Brain microvascular endothelial cell (primary cell): Measurements from ENCODE around the gene CDH22.

Source experiments
- DNase-seq: peaks from one replicate; pipeline ENCODE4 v3.0.0-alpha.2; 2020
- H3K27ac ChIP-seq: fragments of 250-450 bp; sonication (Bioruptor Pico); 2 replicates; pipeline ENCODE4 v1.5.1; 2020; ENCODE audit warnings: mild to moderate bottlenecking, moderate library complexity
- H3K27me3 ChIP-seq: fragments of 250-450 bp; sonication (Bioruptor Pico); replicated peaks from 2 replicates; pipeline ENCODE4 v1.5.1; 2020; ENCODE audit warnings: mild to moderate bottlenecking
- H3K36me3 ChIP-seq: fragments of 250-450 bp; sonication (Bioruptor Pico); replicated peaks from 2 replicates; pipeline ENCODE4 v1.5.1; 2020; ENCODE audit warnings: mild to moderate bottlenecking
- H3K4me3 ChIP-seq: 2 replicates; pipeline ENCODE4 v1.5.1; 2011; ENCODE audit warnings: low read depth, mild to moderate bottlenecking, control low read depth, low read length, moderate library complexity
- CTCF ChIP-seq: IDR thresholded peaks from 2 replicates; pipeline ENCODE4 v1.5.1; 2011; ENCODE audit warnings: low read depth, mild to moderate bottlenecking, moderate library complexity, low read length, control low read depth, inconsistent platforms; ENCODE audit errors: missing control alignments
- in situ Hi-C: cut with HindIII; loops from 2 replicates; pipeline ENCODE4 v1.10.0; 2017; ENCODE audit warnings: low sequenced_read_pairs, low pct_ligation_motif_present

CDH22 gene

GRCh38 chr20:46167080-46167479, 141.2 kb downstream of the CDH22 start:
- DNase-seq, result no peak
- Histone ChIP-seq H3K27ac (no peak overlapping the region), H3K27me3 (peaks cover 2% of the 10 kb centered on the region), H3K36me3 (no peaks in the 10 kb centered on the region), H3K4me3 (no peak overlapping the region)
- TF ChIP-seq CTCF, result no peak
- in situ Hi-C loops, result no loop called here

DNA sequence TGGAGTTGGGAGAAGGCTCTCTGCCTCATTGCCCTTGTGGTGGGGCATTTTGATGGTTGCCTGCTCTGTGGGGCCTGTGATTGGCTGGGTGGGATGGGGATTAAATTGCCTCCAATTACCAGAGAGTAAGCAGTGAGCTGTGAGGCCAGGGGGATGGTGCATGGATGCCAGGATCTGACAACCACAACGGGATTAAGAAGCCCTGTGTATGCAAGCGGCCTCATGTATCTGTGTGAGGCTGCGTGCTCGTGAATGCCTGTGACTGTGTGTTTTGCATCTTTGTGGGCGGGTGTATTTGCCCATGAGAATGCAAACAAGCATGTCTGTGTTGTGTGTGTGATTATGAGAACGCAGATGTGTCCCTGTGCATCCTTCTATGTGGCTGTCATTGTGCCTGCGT, 144.0 kb downstream of the CDH22 start:
- DNase-seq, result no peak
- Histone ChIP-seq H3K36me3 (no peaks in the 10 kb centered on the region), H3K27ac (no peak overlapping the region), H3K4me3 (no peak overlapping the region), H3K27me3 (peaks cover 2% of the 10 kb centered on the region)
- in situ Hi-C loops, result no loop called here
- TF ChIP-seq CTCF, result no peak

- Histone ChIP-seq H3K4me3 (no peak overlapping the region), H3K27ac (no peak overlapping the region), H3K27me3 (peaks cover 2% of the 10 kb centered on the region), H3K36me3 (no peaks in the 10 kb centered on the region)
- no peak for DNase-seq
- in situ Hi-C loops, result no loop called here
- TF ChIP-seq CTCF, result no peak
Measured at GRCh38 chr20:46161921-46162320, 146.4 kb downstream of the CDH22 start.

GRCh38 chr20:46160661-46161060, 147.6 kb downstream of the CDH22 start:
- TF ChIP-seq CTCF, result no peak
- no peak overlapping the region for H3K27ac ChIP-seq
- H3K27me3 ChIP-seq, result no peaks in the 10 kb centered on the region
- no peak for DNase-seq
- H3K4me3 ChIP-seq, result no peak overlapping the region
- in situ Hi-C loops, result no loop called here
- H3K36me3 ChIP-seq, result no peaks in the 10 kb centered on the region

- H3K27me3 ChIP-seq, result no peaks in the 10 kb centered on the region
Measured at GRCh38 chr20:46159101-46159897, 149.0 kb downstream of the CDH22 start.

More at GRCh38 chr20:46159101-46159897, 149.0 kb downstream of the CDH22 start:
- no peak for TF ChIP-seq CTCF
- Histone ChIP-seq H3K27ac (no peak overlapping the region), H3K4me3 (no peak overlapping the region), H3K36me3 (no peaks in the 10 kb centered on the region)
- in situ Hi-C loops, result no loop called here
- no peak for DNase-seq
